ENCODE data around the gene GRHPR.

Gene GRHPR

DNA sequence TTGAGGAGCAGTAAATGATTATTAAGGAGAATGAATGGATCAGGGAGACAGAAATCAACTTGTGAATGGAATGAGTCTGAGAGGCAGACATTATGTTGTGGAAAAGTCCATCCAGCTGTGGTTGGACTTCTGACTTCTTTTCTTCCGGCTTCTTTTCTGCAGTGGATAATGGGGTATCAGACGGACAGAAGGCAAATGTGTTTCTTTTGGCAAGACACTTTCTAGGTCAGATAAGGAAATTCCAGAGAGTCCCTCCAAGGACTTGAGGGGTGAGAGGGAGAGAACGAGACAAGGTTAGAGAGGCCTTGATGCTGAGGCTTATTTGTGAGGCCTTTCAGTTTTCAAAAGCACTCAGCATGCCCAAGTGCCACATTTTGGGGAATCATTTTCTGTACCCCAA is 17.1 kb upstream of the GRHPR start:
- TF ChIP-seq MYC (IDR thresholded peaks at IDR 0.05; ENCODE audit: low read depth, low read length), result no peak
- no peak for TF ChIP-seq CTCF (IDR thresholded peaks at IDR 0.05; ENCODE audit: low read depth, low read length)
- TF ChIP-seq, protein P1, sequence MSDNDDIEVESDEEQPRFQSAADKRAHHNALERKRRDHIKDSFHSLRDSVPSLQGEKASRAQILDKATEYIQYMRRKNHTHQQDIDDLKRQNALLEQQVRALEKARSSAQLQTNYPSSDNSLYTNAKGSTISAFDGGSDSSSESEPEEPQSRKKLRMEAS (IDR thresholded peaks at IDR 0.05; ENCODE audit: low read depth, low read length), result no peak
- TF ChIP-seq POLR2A (IDR thresholded peaks at IDR 0.05; ENCODE audit: extremely low read depth, insufficient read length), result no peak
- H3K4me3 ChIP-seq (ENCODE audit: low read depth, low read length), result no peak overlapping the region

DNA sequence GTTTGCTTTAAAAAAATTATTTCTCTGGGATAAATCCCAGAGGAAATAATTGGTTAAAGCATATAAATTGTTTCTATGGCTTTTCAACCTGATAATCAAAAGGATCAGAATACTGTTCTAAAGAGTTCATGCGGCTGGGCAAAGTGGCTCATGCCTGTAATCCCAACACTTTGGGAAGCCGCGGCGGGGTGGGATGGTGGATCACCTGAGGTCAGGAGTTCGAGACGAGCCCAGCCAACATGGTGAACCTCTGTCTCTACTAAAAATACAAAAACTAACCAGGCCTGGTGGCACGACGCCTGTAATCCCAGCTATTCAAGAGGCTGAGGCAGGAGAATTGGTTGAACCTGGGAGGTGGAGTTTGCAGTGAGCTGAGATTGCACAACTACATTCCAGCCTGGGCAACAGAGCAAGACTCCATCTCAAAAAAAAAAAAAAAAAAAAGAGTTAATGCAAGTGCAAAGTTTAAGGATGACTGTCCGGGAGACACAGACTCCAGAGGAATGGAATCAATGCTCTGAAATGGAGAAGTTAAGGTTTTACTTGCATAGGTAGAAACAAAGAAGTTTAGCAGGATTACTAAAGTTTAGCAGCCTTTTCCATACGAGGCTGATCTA is 16.6 kb upstream of the GRHPR start:
- no peak for DNase-seq (ENCODE audit: low read depth)
- H3K4me3 ChIP-seq (ENCODE audit: low read depth, low read length), result no peak overlapping the region
- TF ChIP-seq MYC (IDR thresholded peaks at IDR 0.05; ENCODE audit: low read depth, low read length) (no peak), POLR2A (IDR thresholded peaks at IDR 0.05; ENCODE audit: extremely low read depth, insufficient read length) (no peak), CTCF (IDR thresholded peaks at IDR 0.05; ENCODE audit: low read depth, low read length) (no peak)
- TF ChIP-seq, protein P1 (IDR thresholded peaks at IDR 0.05; ENCODE audit: low read depth, low read length), result no peak

More for the DNA sequence above, 17.1 kb upstream of the GRHPR start:
- DNase-seq (ENCODE audit: low read depth), result no peak

GRCh38 chr9:37406603-37407401 is 15.7 kb upstream of the GRHPR start:
- TF ChIP-seq, protein P1 (IDR thresholded peaks at IDR 0.05; ENCODE audit: low read depth, low read length), result no peak
- TF ChIP-seq CTCF (IDR thresholded peaks at IDR 0.05; ENCODE audit: low read depth, low read length) (no peak), POLR2A (IDR thresholded peaks at IDR 0.05; ENCODE audit: extremely low read depth, insufficient read length) (no peak), MYC (IDR thresholded peaks at IDR 0.05; ENCODE audit: low read depth, low read length) (no peak)
- DNase-seq (ENCODE audit: low read depth), result no peak
- no peak overlapping the region for H3K4me3 ChIP-seq (ENCODE audit: low read depth, low read length)

DNA sequence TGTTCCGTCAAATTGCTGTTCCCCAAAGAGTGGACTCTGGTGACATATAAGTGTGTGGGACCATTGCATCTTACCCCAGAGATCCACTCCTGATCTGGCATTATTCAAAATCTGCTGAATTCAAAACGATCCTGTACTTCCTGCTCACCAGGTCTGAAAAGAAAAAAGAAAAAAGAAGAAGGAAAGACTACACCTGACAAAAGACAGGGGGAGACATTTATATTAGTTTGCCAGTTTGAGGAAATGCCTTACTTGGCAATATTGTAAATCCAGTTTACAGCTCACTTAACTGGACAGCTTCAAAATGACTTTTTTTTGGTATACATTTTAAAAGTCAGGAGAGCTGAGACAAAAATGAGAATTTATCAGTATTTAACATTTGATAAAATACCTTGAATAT is 15.0 kb upstream of the GRHPR start:
- DNase-seq (ENCODE audit: low read depth), result no peak
- H3K4me3 ChIP-seq (ENCODE audit: low read depth, low read length), result no peak overlapping the region
- no peak for TF ChIP-seq MYC (IDR thresholded peaks at IDR 0.05; ENCODE audit: low read depth, low read length)
- TF ChIP-seq CTCF (IDR thresholded peaks at IDR 0.05; ENCODE audit: low read depth, low read length), result no peak
- TF ChIP-seq POLR2A (IDR thresholded peaks at IDR 0.05; ENCODE audit: extremely low read depth, insufficient read length), result no peak
- TF ChIP-seq, protein P1 (IDR thresholded peaks at IDR 0.05; ENCODE audit: low read depth, low read length), result no peak

- DNase-seq (ENCODE audit: low read depth), result no peak
- H3K4me3 ChIP-seq (ENCODE audit: low read depth, low read length), result no peak overlapping the region
- TF ChIP-seq MYC (IDR thresholded peaks at IDR 0.05; ENCODE audit: low read depth, low read length) (no peak), POLR2A (IDR thresholded peaks at IDR 0.05; ENCODE audit: extremely low read depth, insufficient read length) (no peak), CTCF (IDR thresholded peaks at IDR 0.05; ENCODE audit: low read depth, low read length) (no peak)
- TF ChIP-seq, protein P1 (IDR thresholded peaks at IDR 0.05; ENCODE audit: low read depth, low read length), result no peak
These were observed 13.4 kb upstream of the GRHPR start for GRCh38 chr9:37408933-37409710.
